Endothelial cell of umbilical vein (primary cell): Measurements from ENCODE around the gene SGPL1. TPM values are rescaled to one million over a fixed set of nuclear protein-coding genes. Genes with fewer than 3 reads are reported as not detected.

Experiments
- BruUV-seq: library from RNA; stranded (reverse); fragments of 400-500 nt; replicated peaks from 2 replicates; lab custom pipeline; 2021; lab: Mats Ljungman, UMichigan
- CTCF ChIA-PET: fragments of 300-600, 350-600 bp; sonication (Branson Sonifier 250); formaldehyde crosslinking; loops from one replicate; lab custom pipeline; 2021; ENCODE audit warnings: antibody characterized with exemption, inconsistent platforms; lab: Charles Lee
- POLR2A ChIA-PET: fragments of 300-600, 350-600 bp; sonication (Branson Sonifier 250); formaldehyde crosslinking; loops from one replicate; lab custom pipeline; 2021; ENCODE audit warnings: antibody characterized with exemption, inconsistent platforms; lab: Charles Lee
- DNase-seq: peaks from one replicate; pipeline ENCODE4 v3.0.0-alpha.2; 2011; ENCODE audit warnings: low read depth, low spot score
- FAIRE-seq: peaks from 2 replicates; lab custom pipeline; 2011; peaks lifted over from hg19 to GRCh38; lab: Jason Lieb, UNC
- H2AFZ ChIP-seq: 2 replicates; pipeline ENCODE4 v1.6.0; 2012; ENCODE audit warnings: low read depth, low read length, control low read depth, inconsistent platforms
- H3K27ac ChIP-seq: 2 replicates; pipeline ENCODE4 v1.5.1; 2011; ENCODE audit warnings: low read depth, mild to moderate bottlenecking, control low read depth, low read length, moderate library complexity; ENCODE audit not compliant: insufficient read depth
- H3K27me3 ChIP-seq, 2 experiments: 2 replicates each; pipeline versions ENCODE4 v1.6.0 to v1.6.1; 2011; ENCODE audit warnings: low read length in 2 of 2, mixed read lengths in 1 of 2; ENCODE audit not compliant: control insufficient read depth in 2 of 2, insufficient read depth in 2 of 2
- H3K36me3 ChIP-seq, 2 experiments: 2 replicates in 1 of 2; 3 replicates in 1 of 2; pipeline ENCODE4 v1.5.1; 2011; ENCODE audit warnings: low read length in 2 of 2, mild to moderate bottlenecking in 1 of 2, moderate library complexity in 1 of 2; ENCODE audit not compliant: control insufficient read depth in 2 of 2, insufficient read depth in 2 of 2; ENCODE audit errors: extremely low read depth in 1 of 2
- H3K4me1 ChIP-seq: 3 replicates; pipeline ENCODE4 v1.5.1; 2011; ENCODE audit warnings: mild to moderate bottlenecking, low read length; ENCODE audit not compliant: control insufficient read depth, insufficient read depth; ENCODE audit errors: extremely low read depth
- H3K4me2 ChIP-seq: 2 replicates; pipeline ENCODE4 v1.6.1; 2011; ENCODE audit warnings: low read length, control low read depth, mixed read lengths; ENCODE audit not compliant: insufficient read depth
- H3K4me3 ChIP-seq, 3 experiments: fragments of 200-600 bp in 1 of 3; sonication (generic), shearing (Covaris generic) in 1 of 3; replicated peaks in 1 of 3; 2 replicates each; pipeline ENCODE4 v1.5.1; 2011 to 2016; ENCODE audit warnings: control low read depth in 3 of 3, low read length in 3 of 3, mild to moderate bottlenecking in 2 of 3, inconsistent platforms in 1 of 3, low read depth in 1 of 3, moderate library complexity in 1 of 3; ENCODE audit not compliant: insufficient read depth in 1 of 3
- H3K79me2 ChIP-seq: 2 replicates; pipeline ENCODE4 v1.6.0; 2012; ENCODE audit warnings: low read length, inconsistent platforms; ENCODE audit not compliant: control insufficient read depth, insufficient read depth
- H3K9ac ChIP-seq: replicated peaks from 2 replicates; pipeline ENCODE3; 2011; ENCODE audit warnings: low read length, control low read depth; ENCODE audit not compliant: insufficient read depth; ENCODE audit errors: extremely low read depth
- H3K9me1 ChIP-seq: replicated peaks from 3 replicates; pipeline ENCODE4 v1.6.0; 2011; ENCODE audit warnings: mild to moderate bottlenecking, low read length; ENCODE audit not compliant: control insufficient read depth, insufficient read depth; ENCODE audit errors: extremely low read depth
- H3K9me3 ChIP-seq: replicated peaks from 2 replicates; pipeline ENCODE4 v1.5.1; 2012; ENCODE audit warnings: low read length, inconsistent platforms; ENCODE audit not compliant: control insufficient read depth, insufficient read depth
- H4K20me1 ChIP-seq: replicated peaks from 2 replicates; pipeline ENCODE3; 2011; ENCODE audit warnings: mild to moderate bottlenecking, low read length; ENCODE audit not compliant: control insufficient read depth, insufficient read depth; ENCODE audit errors: extremely low read depth
- EZH2 ChIP-seq: IDR thresholded peaks from 2 replicates; pipeline ENCODE4 v1.6.1; 2012; ENCODE audit warnings: borderline replicate concordance, low read depth, mild to moderate bottlenecking, moderate library complexity, low read length, inconsistent platforms; ENCODE audit not compliant: severe bottlenecking
- FOS ChIP-seq: IDR thresholded peaks from 2 replicates; pipeline ENCODE4 v1.6.1; 2011; ENCODE audit warnings: mild to moderate bottlenecking, low read length, moderate library complexity, borderline replicate concordance; ENCODE audit not compliant: insufficient read depth
- GATA2 ChIP-seq: IDR thresholded peaks from 2 replicates; pipeline ENCODE4 v1.7.0; 2011; ENCODE audit warnings: low read depth, mild to moderate bottlenecking, moderate library complexity, mixed read lengths, low read length; ENCODE audit not compliant: insufficient read length, insufficient read depth
- JUN ChIP-seq: IDR thresholded peaks from 2 replicates; pipeline ENCODE4 v1.6.1; 2011; ENCODE audit warnings: borderline replicate concordance, low read depth; ENCODE audit not compliant: insufficient read length, insufficient read depth
- MYC ChIP-seq: IDR thresholded peaks from one replicate; pipeline ENCODE4 v1.6.1; 2011; ENCODE audit warnings: mild to moderate bottlenecking, low read depth, low read length
- POLR2A ChIP-seq: IDR thresholded peaks from 2 replicates; pipeline ENCODE4 v1.6.1; 2012; ENCODE audit warnings: low read depth, mild to moderate bottlenecking, control low read depth, low read length
- POLR2AphosphoS5 ChIP-seq: IDR thresholded peaks from 2 replicates; pipeline ENCODE4 v1.6.1; 2012; ENCODE audit warnings: low read depth, mild to moderate bottlenecking, control low read depth, low read length, moderate library complexity; ENCODE audit not compliant: insufficient read depth
- dilution Hi-C: fragments of 300-500 bp; cut with MboI; formaldehyde crosslinking; loops from one replicate; pipeline ENCODE4 v1.15.0; 2019; ENCODE audit warnings: low sequenced_read_pairs; ENCODE audit not compliant: extremely low pct_ligation_motif_present
- intact Hi-C: fragments of 100-400 bp; cut with micrococcal nuclease; formaldehyde crosslinking; loops from one replicate; pipeline ENCODE4 v1.10.0; 2022
- polyA plus RNA-seq, 4 experiments: library from polyadenylated mRNA; depleted of rRNA in 3 of 4; stranded (reverse) in 3 of 4; unstranded in 1 of 4; fragments of >200 nt; gene quantifications; 2 replicates each; pipeline versions ENCODE4 v1.2.1 to v1.2.3, GENCODE V29; 2011 to 2012; ENCODE audit warnings: missing spikeins in 1 of 4
- total RNA-seq: library from RNA; stranded (reverse); gene quantifications from 2 replicates; pipeline ENCODE4 v1.2.3, GENCODE V29; 2021
- TF ChIP-seq, protein P1 (sequence below), 2 donors: IDR thresholded peaks; 1 replicate in 1 of 2; 2 replicates in 1 of 2; pipeline ENCODE4 v1.5.1; 2011; ENCODE audit warnings: low read length in 2 of 2, mild to moderate bottlenecking in 2 of 2, moderate library complexity in 2 of 2, control low read depth in 1 of 2, inconsistent platforms in 1 of 2, low read depth in 1 of 2; ENCODE audit not compliant: insufficient read depth in 1 of 2; ENCODE audit errors: extremely low read depth in 1 of 2
- TF ChIP-seq, protein P2 (sequence below): IDR thresholded peaks from 2 replicates; pipeline ENCODE4 v1.6.1; 2011; ENCODE audit not compliant: insufficient read depth, insufficient read length

SGPL1 gene
- total and polyA plus RNA-seq, 2 donors (not counting 3 experiments of a cell fraction or from before 2014, with no cell fraction given) = 11.4 to 25.2 TPM

DNA sequence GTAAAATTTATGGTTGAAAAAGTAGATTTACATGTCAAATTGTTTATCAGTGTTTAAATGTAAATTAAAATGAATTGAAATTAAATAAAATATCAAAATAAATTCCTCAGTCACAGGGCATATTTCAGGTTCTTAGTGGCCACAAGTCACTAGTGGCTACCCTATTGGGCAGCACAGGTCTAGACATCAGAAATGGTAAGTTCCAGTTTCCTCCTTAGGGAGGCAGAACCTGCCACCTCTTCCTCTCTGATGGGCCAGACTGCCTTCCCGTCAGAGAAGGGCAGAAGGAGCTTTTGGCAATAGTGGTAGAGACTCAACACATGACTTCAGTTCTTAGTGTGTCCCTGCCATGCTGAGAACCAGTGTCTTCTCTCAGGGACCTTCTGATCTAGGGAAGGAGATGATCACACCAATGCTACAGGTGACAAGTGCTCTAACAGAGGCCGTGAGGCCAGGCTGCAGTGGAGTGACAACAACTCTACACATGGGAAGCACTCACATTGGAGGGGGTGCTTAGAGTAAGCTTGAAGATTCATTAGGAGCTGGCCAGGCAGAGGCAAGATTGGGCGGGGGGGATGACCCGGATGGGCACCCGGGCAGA, 87.0 kb downstream of the SGPL1 start:
- dilution Hi-C loops (no loop called here), intact Hi-C loops (loop anchor here (1.0 kb wide), 3 partner anchors 307 to 383 kb away; no protein-coding TSS in a partner anchor)
- H3K4me1 ChIP-seq = no peaks in the 10 kb centered on the region
- H3K4me2 ChIP-seq = no peak overlapping the region
- no TSS peak for BruUV-seq
- DNase-seq (no peak), FAIRE-seq (no peak)
- H3K27ac ChIP-seq = no peak overlapping the region
- no peaks in the 10 kb centered on the region for H3K36me3 ChIP-seq
- H3K27me3 ChIP-seq = peaks cover 4 to 10% of the 10 kb centered on the region in 2 experiments
- no peaks in the 10 kb centered on the region for H4K20me1 ChIP-seq
- H3K79me2 ChIP-seq = no peaks in the 10 kb centered on the region
- TF ChIP-seq, protein P1, sequence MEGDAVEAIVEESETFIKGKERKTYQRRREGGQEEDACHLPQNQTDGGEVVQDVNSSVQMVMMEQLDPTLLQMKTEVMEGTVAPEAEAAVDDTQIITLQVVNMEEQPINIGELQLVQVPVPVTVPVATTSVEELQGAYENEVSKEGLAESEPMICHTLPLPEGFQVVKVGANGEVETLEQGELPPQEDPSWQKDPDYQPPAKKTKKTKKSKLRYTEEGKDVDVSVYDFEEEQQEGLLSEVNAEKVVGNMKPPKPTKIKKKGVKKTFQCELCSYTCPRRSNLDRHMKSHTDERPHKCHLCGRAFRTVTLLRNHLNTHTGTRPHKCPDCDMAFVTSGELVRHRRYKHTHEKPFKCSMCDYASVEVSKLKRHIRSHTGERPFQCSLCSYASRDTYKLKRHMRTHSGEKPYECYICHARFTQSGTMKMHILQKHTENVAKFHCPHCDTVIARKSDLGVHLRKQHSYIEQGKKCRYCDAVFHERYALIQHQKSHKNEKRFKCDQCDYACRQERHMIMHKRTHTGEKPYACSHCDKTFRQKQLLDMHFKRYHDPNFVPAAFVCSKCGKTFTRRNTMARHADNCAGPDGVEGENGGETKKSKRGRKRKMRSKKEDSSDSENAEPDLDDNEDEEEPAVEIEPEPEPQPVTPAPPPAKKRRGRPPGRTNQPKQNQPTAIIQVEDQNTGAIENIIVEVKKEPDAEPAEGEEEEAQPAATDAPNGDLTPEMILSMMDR (IDR thresholded peaks at IDR 0.05; ENCODE audit: extremely low read depth in 1 of 2, insufficient read depth in 1 of 2, low read depth in 1 of 2, low read length in 2 of 2) = no peak
- TF ChIP-seq GATA2 (no peak), EZH2 (no peak), POLR2A (no peak), JUN (no peak), FOS (no peak), MYC (no peak), POLR2AphosphoS5 (no peak)
- TF ChIP-seq, protein P2, sequence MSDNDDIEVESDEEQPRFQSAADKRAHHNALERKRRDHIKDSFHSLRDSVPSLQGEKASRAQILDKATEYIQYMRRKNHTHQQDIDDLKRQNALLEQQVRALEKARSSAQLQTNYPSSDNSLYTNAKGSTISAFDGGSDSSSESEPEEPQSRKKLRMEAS = no peak
- H2AFZ ChIP-seq = no peak overlapping the region
- H3K9ac ChIP-seq = no peak overlapping the region
- no peak overlapping the region for H3K4me3 ChIP-seq
- CTCF ChIA-PET = interaction anchor here (0.6 to 6.0 kb wide), 39 partner anchors 9 to 476 kb away, joined by 3 to 80 read pairs (median 4); no protein-coding TSS in a partner anchor
- POLR2A ChIA-PET = no interaction called here
- H3K9me1 ChIP-seq = no peaks in the 10 kb centered on the region
- H3K9me3 ChIP-seq = no peaks in the 10 kb centered on the region
